ENCODE data around the gene PLCB3. TPM values are rescaled to one million over a fixed set of nuclear protein-coding genes. Genes with fewer than 3 reads are reported as not detected.

The PLCB3 gene
- total and polyA plus RNA-seq, 10 of the 15 experiments (the other 5 are each of a cell fraction or from before 2014, with no cell fraction given) = 0.03 to 10.3 (median 3.3) TPM

DNA sequence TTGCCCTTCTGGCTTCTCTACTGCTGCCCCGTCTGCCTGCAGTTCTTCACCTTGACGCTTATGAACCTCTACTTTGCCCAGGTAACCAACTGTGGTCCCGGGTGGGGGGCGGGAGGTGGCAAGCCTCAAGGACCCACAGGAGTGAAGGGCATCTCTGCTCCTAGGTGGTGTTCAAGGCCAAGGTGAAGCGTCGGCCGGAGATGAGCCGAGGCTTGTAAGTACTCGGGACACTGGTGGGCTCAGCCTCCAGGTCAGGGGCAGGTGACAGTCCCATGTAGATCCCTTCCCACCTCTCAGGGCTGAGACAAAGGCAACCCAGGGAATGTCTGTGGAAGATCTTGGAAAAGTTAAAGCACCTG is 35.5 kb downstream of the PLCB3 start:
- FAIRE-seq = no peak
- Histone ChIP-seq H2AFZ (ENCODE audit: control insufficient read depth, low read depth, low read length) (no peak overlapping the region), H3K9ac (ENCODE audit: control insufficient read depth, insufficient read depth, low read length) (no peak overlapping the region), H3K4me3 (no peak overlapping the region), H4K20me1 (ENCODE audit: control insufficient read depth, insufficient read depth) (no peaks in the 10 kb centered on the region), H3K9me3 (replicated peaks; ENCODE audit: control insufficient read depth, insufficient read depth, low read length) (no peaks in the 10 kb centered on the region), H3K4me2 (ENCODE audit: control insufficient read depth, insufficient read depth) (peak overlapping the region; percentile 99), H3K27ac (ENCODE audit: control insufficient read depth, insufficient read depth) (no peak overlapping the region), H3K36me3 (ENCODE audit: control insufficient read depth in 2 of 2, insufficient read depth in 2 of 2, low read length in 1 of 2) (peaks cover 0 to 2% of the 10 kb centered on the region in 2 experiments; a peak in 2 of 4 replicates), H3K27me3 (replicated peaks in 1 of 2; ENCODE audit: control insufficient read depth in 2 of 2, insufficient read depth in 2 of 2, low read length in 1 of 2) (no peaks in the 10 kb centered on the region; a peak in 2 of 4 replicates), H3K4me1 (ENCODE audit: control insufficient read depth, insufficient read depth, low read length) (peaks cover 7% of the 10 kb centered on the region), H3K79me2 (ENCODE audit: control insufficient read depth, insufficient read depth, low read length) (peaks cover 15% of the 10 kb centered on the region)
- in situ Hi-C loops (cut with MboI) = no loop called here
- intact Hi-C loops (cut with micrococcal nuclease; ENCODE audit: unreplicated experiment) = no loop called here
- ChIA-PET SMC1A (ENCODE audit: uncharacterized antibody, unreplicated experiment) (interaction anchor here (1.1 to 1.4 kb wide), 2 partner anchors 15 to 81 kb away, joined by 3 read pairs; no protein-coding TSS in a partner anchor), POLR2A (no interaction called here), CTCF (interaction anchor here (0.7 to 5.5 kb wide), 4 partner anchors 16 to 82 kb away, joined by 3 to 46 read pairs (median 4); partner anchors contain the start of genes CATSPERZ and ESRRA), RAD21 (ENCODE audit: unreplicated experiment) (no interaction called here)
- no peak for ATAC-seq
- TF ChIP-seq, protein P1, sequence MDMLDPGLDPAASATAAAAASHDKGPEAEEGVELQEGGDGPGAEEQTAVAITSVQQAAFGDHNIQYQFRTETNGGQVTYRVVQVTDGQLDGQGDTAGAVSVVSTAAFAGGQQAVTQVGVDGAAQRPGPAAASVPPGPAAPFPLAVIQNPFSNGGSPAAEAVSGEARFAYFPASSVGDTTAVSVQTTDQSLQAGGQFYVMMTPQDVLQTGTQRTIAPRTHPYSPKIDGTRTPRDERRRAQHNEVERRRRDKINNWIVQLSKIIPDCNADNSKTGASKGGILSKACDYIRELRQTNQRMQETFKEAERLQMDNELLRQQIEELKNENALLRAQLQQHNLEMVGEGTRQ (IDR thresholded peaks at IDR 0.05; ENCODE audit: borderline replicate concordance, low read depth, low read length) = no peak
- TF ChIP-seq PML (IDR thresholded peaks at IDR 0.05; ENCODE audit: low read length) (no peak), RAD21 (IDR thresholded peaks at IDR 0.05; ENCODE audit: insufficient read depth, low read depth, low read length) (no peak), MEF2A (IDR thresholded peaks at IDR 0.05; ENCODE audit: insufficient read depth, low read depth, low read length) (no peak), SREBF2 (IDR thresholded peaks at IDR 0.05; ENCODE audit: low read length) (no peak), PAX8 (IDR thresholded peaks at IDR 0.05) (no peak), RAD51 (IDR thresholded peaks at IDR 0.05) (no peak), HDGF (IDR thresholded peaks at IDR 0.05) (no peak), NFYA (IDR thresholded peaks at IDR 0.05; ENCODE audit: borderline replicate concordance, low read depth, low read length) (no peak), JUNB (IDR thresholded peaks at IDR 0.05) (no peak), RB1 (IDR thresholded peaks at IDR 0.05; ENCODE audit: borderline replicate concordance) (no peak), TARDBP (IDR thresholded peaks at IDR 0.05; ENCODE audit: borderline replicate concordance) (no peak), SIX5 (IDR thresholded peaks at IDR 0.05; ENCODE audit: low read depth, low read length, severe bottlenecking) (no peak), CHD2 (IDR thresholded peaks at IDR 0.05; ENCODE audit: borderline replicate concordance, low read depth, low read length) (no peak), SREBF1 (IDR thresholded peaks at IDR 0.05; ENCODE audit: low read length) (no peak), NR2C1 (IDR thresholded peaks at IDR 0.05) (no peak), GABPA (IDR thresholded peaks at IDR 0.05; ENCODE audit: low read depth) (no peak)
- TF ChIP-seq, protein P2, sequence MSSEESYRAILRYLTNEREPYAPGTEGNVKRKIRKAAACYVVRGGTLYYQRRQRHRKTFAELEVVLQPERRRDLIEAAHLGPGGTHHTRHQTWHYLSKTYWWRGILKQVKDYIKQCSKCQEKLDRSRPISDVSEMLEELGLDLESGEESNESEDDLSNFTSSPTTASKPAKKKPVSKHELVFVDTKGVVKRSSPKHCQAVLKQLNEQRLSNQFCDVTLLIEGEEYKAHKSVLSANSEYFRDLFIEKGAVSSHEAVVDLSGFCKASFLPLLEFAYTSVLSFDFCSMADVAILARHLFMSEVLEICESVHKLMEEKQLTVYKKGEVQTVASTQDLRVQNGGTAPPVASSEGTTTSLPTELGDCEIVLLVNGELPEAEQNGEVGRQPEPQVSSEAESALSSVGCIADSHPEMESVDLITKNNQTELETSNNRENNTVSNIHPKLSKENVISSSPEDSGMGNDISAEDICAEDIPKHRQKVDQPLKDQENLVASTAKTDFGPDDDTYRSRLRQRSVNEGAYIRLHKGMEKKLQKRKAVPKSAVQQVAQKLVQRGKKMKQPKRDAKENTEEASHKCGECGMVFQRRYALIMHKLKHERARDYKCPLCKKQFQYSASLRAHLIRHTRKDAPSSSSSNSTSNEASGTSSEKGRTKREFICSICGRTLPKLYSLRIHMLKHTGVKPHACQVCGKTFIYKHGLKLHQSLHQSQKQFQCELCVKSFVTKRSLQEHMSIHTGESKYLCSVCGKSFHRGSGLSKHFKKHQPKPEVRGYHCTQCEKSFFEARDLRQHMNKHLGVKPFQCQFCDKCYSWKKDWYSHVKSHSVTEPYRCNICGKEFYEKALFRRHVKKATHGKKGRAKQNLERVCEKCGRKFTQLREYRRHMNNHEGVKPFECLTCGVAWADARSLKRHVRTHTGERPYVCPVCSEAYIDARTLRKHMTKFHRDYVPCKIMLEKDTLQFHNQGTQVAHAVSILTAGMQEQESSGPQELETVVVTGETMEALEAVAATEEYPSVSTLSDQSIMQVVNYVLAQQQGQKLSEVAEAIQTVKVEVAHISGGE (CRISPR knock-in tag; IDR thresholded peaks at IDR 0.05) = no peak
- TF ChIP-seq, protein P3, sequence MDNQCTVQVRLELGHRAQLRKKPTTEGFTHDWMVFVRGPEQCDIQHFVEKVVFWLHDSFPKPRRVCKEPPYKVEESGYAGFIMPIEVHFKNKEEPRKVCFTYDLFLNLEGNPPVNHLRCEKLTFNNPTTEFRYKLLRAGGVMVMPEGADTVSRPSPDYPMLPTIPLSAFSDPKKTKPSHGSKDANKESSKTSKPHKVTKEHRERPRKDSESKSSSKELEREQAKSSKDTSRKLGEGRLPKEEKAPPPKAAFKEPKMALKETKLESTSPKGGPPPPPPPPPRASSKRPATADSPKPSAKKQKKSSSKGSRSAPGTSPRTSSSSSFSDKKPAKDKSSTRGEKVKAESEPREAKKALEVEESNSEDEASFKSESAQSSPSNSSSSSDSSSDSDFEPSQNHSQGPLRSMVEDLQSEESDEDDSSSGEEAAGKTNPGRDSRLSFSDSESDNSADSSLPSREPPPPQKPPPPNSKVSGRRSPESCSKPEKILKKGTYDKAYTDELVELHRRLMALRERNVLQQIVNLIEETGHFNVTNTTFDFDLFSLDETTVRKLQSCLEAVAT (IDR thresholded peaks at IDR 0.05) = no peak
- TF ChIP-seq, protein P4, sequence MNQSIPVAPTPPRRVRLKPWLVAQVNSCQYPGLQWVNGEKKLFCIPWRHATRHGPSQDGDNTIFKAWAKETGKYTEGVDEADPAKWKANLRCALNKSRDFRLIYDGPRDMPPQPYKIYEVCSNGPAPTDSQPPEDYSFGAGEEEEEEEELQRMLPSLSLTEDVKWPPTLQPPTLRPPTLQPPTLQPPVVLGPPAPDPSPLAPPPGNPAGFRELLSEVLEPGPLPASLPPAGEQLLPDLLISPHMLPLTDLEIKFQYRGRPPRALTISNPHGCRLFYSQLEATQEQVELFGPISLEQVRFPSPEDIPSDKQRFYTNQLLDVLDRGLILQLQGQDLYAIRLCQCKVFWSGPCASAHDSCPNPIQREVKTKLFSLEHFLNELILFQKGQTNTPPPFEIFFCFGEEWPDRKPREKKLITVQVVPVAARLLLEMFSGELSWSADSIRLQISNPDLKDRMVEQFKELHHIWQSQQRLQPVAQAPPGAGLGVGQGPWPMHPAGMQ (IDR thresholded peaks at IDR 0.05; ENCODE audit: borderline replicate concordance) = no peak
- no TSS peak for BruUV-seq (replicated peaks)
- DNase-seq (ENCODE audit: low read depth, low spot score) = no peak
- WGBS (ENCODE audit: insufficient coverage, insufficient replicate concordance, low lambda C conversion rate, missing lambda C conversion rate) = 86% methylated on average over 9 of the region's 9 CpGs
